ENCODE measurements around the gene GABRA4. TPM values are rescaled to one million over a fixed set of nuclear protein-coding genes. Genes with fewer than 3 reads are reported as not detected.
A peak's percentile ranks its signal among the peaks of the same experiment; 100 is the strongest.

The GABRA4 gene
- total RNA-seq, 4 donors from 2014 or later, result 0.34 to 2.2 (median 0.58) TPM

DNA sequence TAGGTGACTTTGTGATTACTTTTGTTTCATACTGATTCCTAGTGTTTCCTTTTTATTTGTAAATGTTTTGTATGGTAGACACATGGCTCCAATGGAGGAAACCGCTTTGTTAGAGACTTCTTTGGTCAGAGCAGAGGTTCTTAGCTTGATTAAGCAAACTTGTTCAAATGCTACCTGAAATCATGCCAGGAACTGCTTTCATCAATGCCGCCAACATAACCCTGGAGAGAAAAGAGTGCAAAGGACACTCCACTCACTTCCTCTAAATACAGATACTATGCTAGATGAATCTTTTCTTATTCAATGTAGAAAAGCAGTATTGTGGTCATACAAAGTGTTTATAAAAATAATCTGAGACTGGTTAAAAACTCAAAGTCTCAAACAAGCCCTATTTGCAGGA, 58.7 kb downstream of the GABRA4 start:
- Histone ChIP-seq H3K36me3 (no peaks in the 10 kb centered on the region), H3K9me3 (no peaks in the 10 kb centered on the region), H3K4me1 (no peaks in the 10 kb centered on the region), H3K27ac (no peak overlapping the region), H3K27me3 (no peaks in the 10 kb centered on the region), H3K4me3 (no peak overlapping the region)
- TF ChIP-seq POLR2AphosphoS5 (IDR thresholded peaks at IDR 0.05) (no peak), EP300 (IDR thresholded peaks at IDR 0.05) (no peak), POLR2A (IDR thresholded peaks at IDR 0.05) (no peak)
- TF ChIP-seq, protein P1, sequence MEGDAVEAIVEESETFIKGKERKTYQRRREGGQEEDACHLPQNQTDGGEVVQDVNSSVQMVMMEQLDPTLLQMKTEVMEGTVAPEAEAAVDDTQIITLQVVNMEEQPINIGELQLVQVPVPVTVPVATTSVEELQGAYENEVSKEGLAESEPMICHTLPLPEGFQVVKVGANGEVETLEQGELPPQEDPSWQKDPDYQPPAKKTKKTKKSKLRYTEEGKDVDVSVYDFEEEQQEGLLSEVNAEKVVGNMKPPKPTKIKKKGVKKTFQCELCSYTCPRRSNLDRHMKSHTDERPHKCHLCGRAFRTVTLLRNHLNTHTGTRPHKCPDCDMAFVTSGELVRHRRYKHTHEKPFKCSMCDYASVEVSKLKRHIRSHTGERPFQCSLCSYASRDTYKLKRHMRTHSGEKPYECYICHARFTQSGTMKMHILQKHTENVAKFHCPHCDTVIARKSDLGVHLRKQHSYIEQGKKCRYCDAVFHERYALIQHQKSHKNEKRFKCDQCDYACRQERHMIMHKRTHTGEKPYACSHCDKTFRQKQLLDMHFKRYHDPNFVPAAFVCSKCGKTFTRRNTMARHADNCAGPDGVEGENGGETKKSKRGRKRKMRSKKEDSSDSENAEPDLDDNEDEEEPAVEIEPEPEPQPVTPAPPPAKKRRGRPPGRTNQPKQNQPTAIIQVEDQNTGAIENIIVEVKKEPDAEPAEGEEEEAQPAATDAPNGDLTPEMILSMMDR (IDR thresholded peaks at IDR 0.05), result no peak
- DNase-seq (ENCODE audit: low spot score in 2 of 2), result no peak
- WGBS, result 64% methylated on average over 2 of the region's 2 CpGs

DNA sequence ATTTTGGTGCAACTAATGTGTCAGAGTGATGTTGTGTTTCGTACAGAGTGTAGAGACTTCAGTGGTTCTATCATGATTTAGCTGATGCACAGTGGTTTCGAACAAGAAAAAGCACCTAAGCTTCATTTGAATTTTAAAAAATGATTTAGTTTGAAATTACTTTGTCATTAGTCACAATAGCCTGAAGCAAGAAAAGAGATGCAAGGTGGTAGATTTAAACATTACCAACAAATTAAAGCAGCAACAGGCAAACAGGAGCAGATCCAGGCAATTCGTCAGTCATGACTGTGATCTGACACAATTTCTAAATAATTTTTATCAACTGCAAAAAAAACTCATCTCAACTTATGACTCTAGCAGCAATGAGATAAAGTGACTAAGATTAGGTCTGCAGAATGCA, 59.7 kb downstream of the GABRA4 start:
- no peaks in the 10 kb centered on the region for H3K36me3 ChIP-seq
- WGBS, result 60% methylated on average over 3 of the region's 3 CpGs
- no peak for DNase-seq (ENCODE audit: low spot score in 2 of 2)
- H3K9me3 ChIP-seq, result no peaks in the 10 kb centered on the region
- H3K4me1 ChIP-seq, result no peaks in the 10 kb centered on the region
- H3K4me3 ChIP-seq, result no peak overlapping the region
- TF ChIP-seq POLR2A (IDR thresholded peaks at IDR 0.05) (no peak), POLR2AphosphoS5 (IDR thresholded peaks at IDR 0.05) (no peak), EP300 (IDR thresholded peaks at IDR 0.05) (no peak)
- TF ChIP-seq, protein P1 (IDR thresholded peaks at IDR 0.05), result no peak
- no peaks in the 10 kb centered on the region for H3K27me3 ChIP-seq
- H3K27ac ChIP-seq, result no peak overlapping the region

DNA sequence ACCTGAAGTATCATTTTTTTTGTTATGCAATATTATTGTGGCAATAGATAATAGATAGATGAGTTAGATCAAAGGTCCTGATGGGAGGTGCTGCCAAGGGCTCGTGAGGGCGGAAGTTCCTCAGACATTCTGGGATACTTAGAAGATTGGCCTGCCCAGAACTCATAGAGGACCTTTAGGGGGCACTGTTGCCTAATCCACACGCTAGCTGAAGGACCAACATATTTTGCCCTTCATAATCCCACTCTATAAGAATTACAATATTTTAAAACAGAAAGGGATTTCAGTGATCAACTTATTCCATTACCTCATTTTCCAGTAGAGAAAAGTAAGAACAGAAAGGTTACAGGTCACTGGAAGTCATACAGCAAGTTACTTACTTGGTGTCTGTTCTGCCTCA, 61.4 kb downstream of the GABRA4 start:
- Histone ChIP-seq H3K36me3 (no peaks in the 10 kb centered on the region), H3K27me3 (no peaks in the 10 kb centered on the region), H3K9me3 (no peaks in the 10 kb centered on the region), H3K27ac (no peak overlapping the region), H3K4me3 (no peak overlapping the region), H3K4me1 (no peaks in the 10 kb centered on the region)
- no peak for TF ChIP-seq EP300 (IDR thresholded peaks at IDR 0.05)
- TF ChIP-seq, protein P1 (IDR thresholded peaks at IDR 0.05), result peak in 1 of 2 donors; percentile 20
- WGBS, result 23% methylated on average over 3 of the region's 3 CpGs
- no peak for DNase-seq (ENCODE audit: low spot score in 2 of 2)

DNA sequence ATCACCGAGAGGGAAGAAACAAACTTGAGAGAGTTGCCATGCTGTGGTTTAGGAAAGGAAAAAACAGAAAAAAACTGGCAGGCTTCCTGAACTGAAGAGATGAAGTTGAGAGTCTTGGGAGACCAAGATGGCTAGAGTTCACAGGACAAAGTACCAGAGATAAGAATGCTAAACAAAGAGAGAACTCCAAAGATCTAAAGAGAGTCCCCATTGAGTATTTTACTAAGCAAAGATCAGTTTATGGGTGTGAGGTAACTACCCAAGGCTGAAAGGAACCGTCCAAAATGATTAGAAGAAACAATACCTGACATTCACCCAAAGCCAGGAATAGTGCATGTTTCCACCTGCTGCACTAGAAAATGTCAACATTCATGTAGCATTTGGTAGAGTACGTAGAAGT, 62.5 kb downstream of the GABRA4 start:
- H3K4me1 ChIP-seq, result no peaks in the 10 kb centered on the region
- no peak overlapping the region for H3K4me3 ChIP-seq
- H3K27ac ChIP-seq, result no peak overlapping the region
- DNase-seq (ENCODE audit: low spot score in 2 of 2), result no peak
- no peaks in the 10 kb centered on the region for H3K9me3 ChIP-seq
- TF ChIP-seq, protein P1 (IDR thresholded peaks at IDR 0.05), result no peak
- no peak for TF ChIP-seq EP300 (IDR thresholded peaks at IDR 0.05)
- no peak for TF ChIP-seq POLR2A (IDR thresholded peaks at IDR 0.05)
- TF ChIP-seq POLR2AphosphoS5 (IDR thresholded peaks at IDR 0.05), result no peak
- WGBS, result 69% methylated on average over 3 of the region's 3 CpGs
- no peaks in the 10 kb centered on the region for H3K36me3 ChIP-seq
- H3K27me3 ChIP-seq, result no peaks in the 10 kb centered on the region

DNA sequence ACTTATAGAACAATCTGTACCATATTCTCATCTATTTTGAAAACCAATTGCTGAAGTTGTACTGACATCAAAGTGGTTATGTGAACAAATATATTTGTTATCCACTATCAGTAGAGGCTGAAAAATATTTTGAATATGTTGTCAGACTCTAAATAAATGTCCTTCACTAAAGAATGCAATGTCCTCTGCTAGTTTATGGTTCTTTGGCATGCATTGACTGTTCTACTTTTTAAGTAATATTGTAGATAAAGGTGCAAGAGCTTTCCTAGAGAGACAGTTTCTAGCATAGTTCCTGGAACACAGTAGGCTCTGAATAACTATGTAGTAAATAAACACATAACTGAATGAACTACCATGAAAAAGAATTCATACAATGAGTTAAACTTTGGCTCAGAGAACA, 66.2 kb downstream of the GABRA4 start:
- no peaks in the 10 kb centered on the region for H3K27me3 ChIP-seq
- TF ChIP-seq, protein P1 (IDR thresholded peaks at IDR 0.05), result no peak
- TF ChIP-seq EP300 (IDR thresholded peaks at IDR 0.05) (no peak), POLR2A (IDR thresholded peaks at IDR 0.05) (no peak), POLR2AphosphoS5 (IDR thresholded peaks at IDR 0.05) (no peak)
- DNase-seq (ENCODE audit: low spot score in 2 of 2), result no peak
- no peaks in the 10 kb centered on the region for H3K9me3 ChIP-seq
- H3K4me1 ChIP-seq, result no peaks in the 10 kb centered on the region
- no peaks in the 10 kb centered on the region for H3K36me3 ChIP-seq
- no peak overlapping the region for H3K4me3 ChIP-seq
- H3K27ac ChIP-seq, result no peak overlapping the region
